GM12891 (cell line): ENCODE data around the gene PDLIM3.

Experiments
- POLR2A ChIP-seq: IDR thresholded peaks from 2 replicates; pipeline ENCODE4 v1.6.1; 2011; ENCODE audit warnings: low read depth, low read length, control low read depth
- POLR2AphosphoS5 ChIP-seq: IDR thresholded peaks from 2 replicates; pipeline ENCODE4 v1.6.1; 2011; ENCODE audit warnings: low read depth, low read length, control low read depth
- SPI1 ChIP-seq: IDR thresholded peaks from 2 replicates; pipeline ENCODE4 v1.6.1; 2011; ENCODE audit warnings: low read depth, low read length, control low read depth
- TAF1 ChIP-seq: IDR thresholded peaks from 2 replicates; pipeline ENCODE4 v1.6.1; 2011; ENCODE audit warnings: low read depth, low read length, control low read depth

DNA sequence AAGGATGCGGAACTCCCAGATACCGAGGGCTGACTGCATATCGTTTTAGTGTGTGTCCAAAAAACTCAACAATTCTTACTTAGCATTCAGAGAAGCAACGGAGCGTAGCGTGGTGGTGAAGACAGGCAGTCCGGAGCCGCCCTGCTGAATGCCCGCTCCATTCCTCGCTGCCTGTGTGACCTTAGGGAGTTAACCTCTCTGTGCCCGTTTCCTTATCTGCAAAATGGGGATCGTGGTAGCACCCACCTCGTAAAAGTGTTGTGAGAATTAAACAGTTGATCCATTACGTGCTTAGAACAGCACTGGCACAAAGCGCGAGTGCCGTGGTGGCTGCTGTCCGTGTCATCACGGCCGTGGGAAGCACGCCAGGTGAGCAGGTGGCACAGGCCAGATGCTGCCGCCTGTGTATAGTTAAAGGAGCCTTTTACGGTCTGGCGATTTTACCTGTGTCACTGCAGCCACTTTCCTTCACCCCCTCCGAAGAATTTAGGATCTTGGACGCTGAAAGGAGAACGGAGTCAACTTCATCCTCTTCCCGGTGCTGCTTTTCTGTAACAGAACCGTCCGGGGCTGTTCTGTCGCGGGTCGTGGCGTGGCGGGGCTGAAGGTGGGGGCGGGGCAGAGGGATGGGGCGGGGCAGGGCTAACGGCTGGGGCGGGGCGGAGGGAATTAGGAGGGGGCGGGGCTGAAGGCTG lies 64.7 kb downstream of the PDLIM3 start:
- TF ChIP-seq POLR2A (no peak), POLR2AphosphoS5 (no peak), SPI1 (no peak), TAF1 (no peak)
